ENCODE measurements around the gene HIGD1A.

Gene HIGD1A

DNA sequence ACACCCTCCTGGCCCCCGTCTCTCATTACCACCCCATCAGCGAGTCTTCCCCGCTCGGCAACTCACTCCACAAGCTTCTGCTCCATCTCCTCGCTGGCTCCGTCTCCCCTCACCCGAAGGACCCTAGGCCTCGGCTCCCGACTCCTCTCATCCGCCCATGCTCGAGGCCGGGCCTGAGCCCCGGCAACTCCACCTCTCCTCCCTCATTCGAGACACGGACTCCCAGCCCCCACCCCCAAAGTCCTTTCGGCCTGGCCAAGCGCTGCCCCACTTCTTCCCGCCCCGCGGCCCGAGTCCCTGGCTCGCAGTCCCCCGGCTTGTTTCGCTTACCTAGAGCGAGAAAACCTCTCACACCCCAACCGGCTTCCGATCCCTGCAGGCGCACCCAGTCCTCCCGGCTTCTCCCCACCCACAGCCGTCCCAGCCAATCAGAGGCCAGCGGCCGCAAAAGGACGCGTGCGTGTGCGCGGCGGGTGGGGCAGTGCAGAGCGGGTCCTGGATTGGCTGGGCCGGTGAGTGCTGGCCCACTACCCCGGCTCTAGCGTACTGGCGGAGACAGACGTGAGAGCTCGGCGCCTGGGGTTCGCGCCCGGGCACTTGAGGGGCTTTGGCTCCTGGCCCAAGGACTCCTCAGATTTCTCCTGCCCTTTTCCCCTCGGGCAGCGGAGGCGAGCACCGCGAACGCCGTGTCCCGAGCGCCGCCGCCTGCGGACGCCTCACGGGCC, at the start of gene HIGD1A:
HIGD1A (minus strand) TSS at position 385 of the 725 bp plus-strand sequence. CDS start 10,237 bp downstream, outside the sequence.
- DNase-seq (ENCODE audit: low spot score), result peak; percentile 97

DNA sequence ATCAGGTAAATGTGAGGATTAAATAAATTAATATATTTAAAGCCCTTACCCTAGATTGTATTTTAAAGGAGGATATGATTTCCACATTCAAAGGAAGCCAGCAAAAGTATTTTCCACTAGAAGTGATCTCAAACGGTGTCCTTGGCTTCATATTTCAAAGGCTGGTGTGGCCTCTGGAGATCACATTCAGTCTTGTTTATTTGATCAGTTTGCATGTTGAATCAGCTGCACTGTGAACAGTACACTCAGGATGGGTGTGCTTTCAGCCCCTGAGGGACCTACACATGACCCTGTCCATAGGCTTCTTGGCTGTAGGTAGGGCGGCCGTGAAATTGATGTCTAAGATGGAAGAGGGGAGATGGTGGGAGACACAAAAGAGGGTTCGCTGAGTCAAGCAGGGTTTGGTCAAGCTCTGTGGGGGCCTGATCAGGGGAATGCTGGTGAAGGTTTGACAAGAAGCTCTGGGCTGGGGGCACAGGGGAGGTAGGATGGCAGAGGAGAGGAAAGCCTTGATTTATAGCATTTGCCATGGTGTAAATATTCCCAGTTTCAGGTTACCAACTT, 49.5 kb upstream of the HIGD1A start:
- no peak for DNase-seq (ENCODE audit: low spot score)

DNA sequence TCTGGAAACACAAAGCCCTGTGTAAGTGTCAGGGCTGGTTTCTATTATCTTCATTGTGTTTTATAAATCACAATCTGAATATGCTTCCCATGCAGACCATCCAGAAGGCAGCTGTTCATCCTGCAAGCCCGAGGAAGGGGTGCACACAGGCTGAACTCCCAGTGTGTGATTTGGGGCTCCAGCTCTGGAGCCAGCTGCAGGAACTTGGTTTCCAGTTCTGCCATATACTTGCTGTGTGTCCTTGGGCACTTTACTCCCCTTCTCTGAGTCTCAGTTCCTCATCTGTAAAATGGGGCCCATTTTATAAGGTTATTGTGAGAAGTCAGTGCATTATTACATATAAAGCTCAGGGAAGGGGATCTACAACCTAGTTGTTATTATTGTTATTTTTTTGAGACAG, 48.8 kb upstream of the HIGD1A start:
- no peak for DNase-seq (ENCODE audit: low spot score)

DNA sequence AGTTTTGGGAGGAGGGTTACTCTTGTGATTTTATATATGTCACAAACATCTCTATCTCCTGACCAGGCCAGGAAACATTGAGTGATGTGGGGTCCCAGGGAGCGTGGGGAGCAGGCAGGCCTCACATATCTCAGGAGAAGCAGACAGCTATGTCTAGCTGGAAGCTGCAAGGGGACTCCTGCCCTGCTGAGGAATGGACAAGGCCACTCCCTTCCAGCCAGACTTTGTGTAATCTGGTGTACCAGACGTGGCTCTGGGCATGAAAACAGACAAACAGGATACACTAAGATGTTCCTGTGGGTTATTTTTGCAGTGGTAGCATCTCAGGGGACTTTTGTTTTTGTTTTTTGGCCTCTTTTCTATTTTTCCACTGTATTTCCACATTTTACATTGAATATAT, 48.2 kb upstream of the HIGD1A start:
- no peak for DNase-seq (ENCODE audit: low spot score)

DNA sequence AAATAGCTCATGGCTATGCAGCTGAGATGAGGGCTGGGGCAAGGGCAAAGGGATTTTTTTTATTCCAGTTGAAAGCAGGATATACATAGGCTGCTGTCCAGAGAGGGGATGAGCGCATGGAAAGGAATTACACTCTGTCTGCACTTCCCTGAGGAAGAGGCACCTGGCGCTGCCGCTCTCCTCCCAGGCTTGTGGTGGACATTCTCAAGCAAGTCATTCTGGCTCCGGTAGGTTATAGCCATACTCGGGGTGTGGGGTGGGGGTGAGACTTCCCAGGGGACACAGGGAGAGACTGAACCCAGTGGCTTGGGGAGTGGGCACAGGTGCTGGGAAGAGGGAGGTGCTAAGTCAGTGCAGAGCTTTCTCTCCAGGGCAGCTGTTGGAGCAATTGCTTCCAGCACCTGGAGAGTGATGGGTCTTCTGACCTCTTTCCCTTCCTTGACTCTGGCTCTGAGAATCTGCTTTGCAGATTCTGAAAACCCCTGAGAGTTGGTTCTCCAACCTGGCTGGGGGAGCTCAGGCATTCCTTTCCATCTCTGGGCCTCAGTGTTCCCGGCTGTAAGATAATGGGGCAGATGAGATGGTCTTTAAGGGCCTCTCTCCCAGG, 47.0 kb upstream of the HIGD1A start:
- DNase-seq (ENCODE audit: low spot score), result peak; percentile 81

DNA sequence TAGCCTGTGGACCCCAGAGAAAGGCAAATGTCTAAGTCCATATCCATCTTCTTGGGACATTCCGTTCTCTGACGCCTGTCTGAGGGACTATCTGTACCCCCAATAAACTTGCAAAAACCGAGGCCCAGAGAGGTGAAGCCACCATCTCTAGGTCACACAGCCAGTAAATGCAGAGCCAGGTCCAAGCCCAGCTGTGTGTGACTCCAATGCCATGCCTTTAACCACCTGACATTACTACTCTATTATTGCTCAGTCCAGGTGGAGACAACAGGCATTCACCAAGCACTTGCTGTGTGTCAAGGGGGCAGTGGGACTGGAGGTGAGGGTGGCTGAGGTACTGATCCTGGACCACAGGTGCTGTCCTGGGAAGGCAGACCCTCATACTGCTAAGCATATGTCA, 46.0 kb upstream of the HIGD1A start:
- no peak for DNase-seq (ENCODE audit: low spot score)

DNA sequence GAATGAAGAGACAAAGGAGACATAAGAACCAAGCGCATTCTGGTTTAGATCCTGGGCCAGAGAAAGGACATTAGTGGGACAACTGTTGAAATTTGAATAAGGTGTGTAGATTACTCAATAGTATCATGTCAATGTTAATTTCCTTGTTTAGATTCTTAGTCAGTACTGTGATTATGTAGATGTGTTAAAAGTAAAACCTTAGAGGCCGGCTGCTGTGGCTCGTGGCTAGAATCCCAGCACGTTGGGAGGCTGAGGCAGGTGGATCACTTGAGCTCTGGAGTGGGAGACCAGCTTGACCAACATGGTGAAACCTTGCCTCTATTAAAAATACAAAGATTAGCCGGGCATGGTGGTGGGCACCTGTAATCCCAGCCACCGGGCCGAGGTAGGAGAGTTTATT, 44.7 kb upstream of the HIGD1A start:
- DNase-seq (ENCODE audit: low spot score), result no peak

DNA sequence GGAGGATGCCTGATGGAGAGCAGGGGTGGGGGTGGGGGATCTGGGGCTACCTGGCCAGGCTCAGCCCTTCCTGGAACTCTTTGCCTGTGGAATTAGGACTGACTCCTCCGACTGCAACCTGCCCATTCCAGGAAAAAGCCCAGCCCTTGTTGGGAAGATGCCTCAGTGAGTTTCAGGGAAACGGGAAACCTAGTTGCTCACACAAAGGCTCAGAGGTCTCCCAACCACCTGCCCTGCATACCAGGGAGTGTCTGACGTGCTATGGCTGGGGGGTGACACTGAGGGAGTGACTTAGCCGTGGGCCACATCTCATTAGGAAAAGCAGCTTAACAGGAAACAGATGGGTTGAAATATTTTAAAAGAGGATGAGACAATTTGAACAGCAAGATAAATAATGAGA, 43.4 kb upstream of the HIGD1A start:
- peak; percentile 69 for DNase-seq (ENCODE audit: low spot score)

DNA sequence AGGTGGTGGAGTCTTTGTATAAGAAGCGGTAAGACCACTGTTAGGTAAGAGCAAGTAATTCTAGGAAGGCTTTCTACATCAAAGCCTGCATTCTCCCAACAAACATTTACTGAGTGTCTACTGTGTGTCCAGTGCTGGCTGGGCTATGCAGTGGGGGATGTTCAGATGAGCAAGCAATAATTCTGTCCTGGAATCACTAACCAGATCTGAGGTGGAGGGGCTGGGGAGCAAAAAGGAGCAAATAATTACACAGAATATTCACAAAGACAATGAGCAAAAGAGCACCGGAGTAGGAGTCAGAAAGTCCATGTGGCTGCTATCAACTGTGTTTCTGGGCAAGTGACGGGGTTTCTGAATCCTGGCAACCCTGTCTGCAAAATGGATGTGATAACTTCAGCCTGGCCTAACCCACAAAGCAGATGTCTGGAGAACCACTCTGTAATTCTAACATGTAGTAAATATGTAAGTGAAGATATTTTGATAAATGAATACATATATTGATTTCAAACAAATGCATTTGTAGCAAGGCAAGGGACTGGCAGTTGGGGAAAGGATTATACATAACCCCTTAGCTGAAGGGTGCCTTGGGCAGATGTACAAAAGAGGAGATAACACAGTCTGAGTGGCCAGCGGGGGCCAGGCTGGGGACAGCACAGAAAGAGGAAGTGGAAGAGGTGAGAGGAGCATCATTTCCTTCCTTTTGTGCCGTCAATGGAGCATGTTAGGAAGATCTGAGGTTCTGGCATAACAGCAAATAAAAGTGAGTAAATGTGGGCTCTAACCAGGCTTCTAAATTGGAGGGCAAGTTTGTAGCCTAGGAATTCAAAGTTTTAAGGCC, 42.6 kb upstream of the HIGD1A start:
- no peak for DNase-seq (ENCODE audit: low spot score)

DNA sequence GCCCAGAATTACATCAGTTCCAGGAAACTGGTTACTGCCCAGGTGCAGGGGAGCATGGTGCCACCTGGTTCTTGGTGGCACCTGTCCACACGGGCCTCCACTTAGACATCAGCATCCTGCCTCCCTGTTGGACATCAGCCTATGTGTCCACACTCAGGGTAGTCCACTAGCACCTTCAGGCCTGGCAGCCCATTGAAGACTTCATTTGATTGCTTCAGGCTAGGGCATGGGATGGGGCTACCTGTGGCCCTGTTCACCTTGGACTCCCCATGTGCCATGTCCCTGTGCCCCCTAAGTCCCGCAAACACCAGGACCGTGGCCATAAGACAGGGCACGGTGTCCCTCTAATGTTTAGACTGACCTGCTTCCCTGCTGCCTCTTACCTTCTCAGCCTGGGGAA, 40.5 kb upstream of the HIGD1A start:
- no peak for DNase-seq (ENCODE audit: low spot score)

DNA sequence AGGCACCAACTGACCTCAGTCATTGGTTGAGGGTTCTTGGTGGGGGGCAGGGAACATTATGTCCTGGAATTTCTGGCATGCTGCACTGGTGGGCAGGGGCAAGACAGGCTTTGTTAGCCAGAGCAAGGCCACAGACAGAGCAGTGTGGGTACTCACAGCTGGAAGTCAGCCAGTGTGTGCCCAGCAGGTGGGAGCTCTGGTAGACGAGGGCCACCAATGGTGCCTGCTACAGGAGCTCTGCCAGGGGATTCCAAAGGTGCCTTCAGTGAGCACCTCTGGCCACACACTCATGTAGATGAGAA, 40.1 kb upstream of the HIGD1A start:
- DNase-seq (ENCODE audit: low spot score), result no peak

DNA sequence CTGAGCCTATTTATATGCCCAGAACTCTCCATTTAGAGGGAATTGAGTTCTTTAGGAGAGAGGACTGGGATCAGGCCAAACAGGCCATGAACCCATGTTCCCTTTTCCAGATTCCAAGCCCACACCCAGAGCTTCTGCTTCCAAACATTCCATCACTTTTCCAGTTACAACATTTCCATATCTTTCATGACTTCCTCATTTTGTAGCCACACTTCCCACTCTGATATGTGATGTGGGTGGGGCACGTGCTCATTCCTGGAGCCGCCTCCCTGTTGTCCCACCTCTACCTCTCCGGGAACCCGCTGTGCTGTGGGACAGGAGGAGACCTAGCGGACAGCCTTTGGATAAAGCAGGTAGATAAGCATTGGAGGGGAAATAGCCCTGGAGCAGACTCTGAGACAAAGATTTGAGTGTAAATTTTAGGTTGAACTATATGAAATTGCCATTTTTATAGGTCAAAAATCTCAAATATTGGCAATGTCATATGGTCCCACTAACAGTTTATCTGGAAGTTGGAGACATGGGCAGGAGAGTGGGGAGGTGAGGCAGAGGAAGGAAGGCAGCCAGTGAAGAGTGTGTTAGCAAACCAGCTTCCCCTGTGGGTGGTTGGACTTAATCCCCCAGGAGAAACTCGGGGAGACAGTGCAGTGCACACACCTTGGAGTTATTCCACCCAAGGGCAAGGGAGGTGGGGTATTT, 39.6 kb upstream of the HIGD1A start:
- no peak for DNase-seq (ENCODE audit: low spot score)

DNA sequence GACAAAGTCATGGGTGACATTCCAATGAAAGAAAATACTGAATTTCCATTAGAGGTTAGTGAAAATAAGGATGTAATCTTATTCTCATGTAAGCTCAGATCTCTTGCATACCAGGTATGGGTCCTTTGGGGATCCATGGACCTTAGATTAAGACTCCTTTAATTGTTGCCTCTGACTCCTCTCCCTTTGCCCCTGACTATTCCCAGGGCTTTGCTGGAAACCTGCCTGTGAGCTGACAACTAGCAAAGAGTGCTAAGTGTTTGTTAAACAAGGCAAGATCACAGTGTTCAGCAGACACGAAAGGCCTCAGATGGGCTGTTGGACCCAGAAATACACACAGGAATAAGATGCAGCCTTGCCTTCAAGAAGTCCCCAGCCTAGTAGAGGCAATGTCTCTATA, 37.0 kb upstream of the HIGD1A start:
- DNase-seq (ENCODE audit: low spot score), result no peak

DNA sequence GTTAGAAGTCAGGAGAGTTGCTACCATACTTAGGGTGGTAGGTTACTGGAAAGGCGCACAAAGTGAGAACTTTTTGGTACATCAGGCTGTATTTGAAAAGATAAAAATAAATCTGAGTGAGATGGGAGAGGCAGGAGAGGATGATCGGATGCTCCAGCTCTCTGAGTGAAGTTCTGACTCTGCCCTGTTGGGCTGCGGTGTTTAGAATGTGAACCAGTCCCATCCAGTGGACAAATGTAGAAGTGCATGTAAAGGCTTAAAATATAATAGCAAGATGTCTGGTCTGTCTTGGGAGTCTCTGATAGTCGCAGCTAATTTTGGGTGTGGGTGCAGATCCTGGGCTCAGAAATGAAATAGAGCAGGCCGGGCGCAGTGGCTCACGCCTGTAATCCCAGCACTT, 35.3 kb upstream of the HIGD1A start:
- peak; percentile 75 for DNase-seq (ENCODE audit: low spot score)

DNA sequence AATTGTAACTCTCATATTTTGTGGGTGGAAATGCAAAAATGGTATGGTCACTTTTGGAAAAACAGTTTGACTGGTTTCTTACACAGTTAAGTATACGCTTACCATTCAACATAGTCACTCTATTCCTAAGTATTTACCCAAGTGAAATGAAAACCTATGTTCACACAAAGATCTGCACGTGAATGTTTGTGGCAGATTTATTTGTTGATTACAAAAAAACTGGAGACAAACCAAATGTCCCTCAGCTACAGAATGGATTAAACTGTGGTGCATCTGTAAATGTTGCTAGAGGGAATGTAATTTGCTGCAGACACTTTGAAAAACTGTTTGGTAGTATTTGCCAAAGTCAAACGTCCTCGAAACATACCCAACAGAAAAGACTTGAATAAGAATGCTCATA, 34.3 kb upstream of the HIGD1A start:
- DNase-seq (ENCODE audit: low spot score), result no peak

DNA sequence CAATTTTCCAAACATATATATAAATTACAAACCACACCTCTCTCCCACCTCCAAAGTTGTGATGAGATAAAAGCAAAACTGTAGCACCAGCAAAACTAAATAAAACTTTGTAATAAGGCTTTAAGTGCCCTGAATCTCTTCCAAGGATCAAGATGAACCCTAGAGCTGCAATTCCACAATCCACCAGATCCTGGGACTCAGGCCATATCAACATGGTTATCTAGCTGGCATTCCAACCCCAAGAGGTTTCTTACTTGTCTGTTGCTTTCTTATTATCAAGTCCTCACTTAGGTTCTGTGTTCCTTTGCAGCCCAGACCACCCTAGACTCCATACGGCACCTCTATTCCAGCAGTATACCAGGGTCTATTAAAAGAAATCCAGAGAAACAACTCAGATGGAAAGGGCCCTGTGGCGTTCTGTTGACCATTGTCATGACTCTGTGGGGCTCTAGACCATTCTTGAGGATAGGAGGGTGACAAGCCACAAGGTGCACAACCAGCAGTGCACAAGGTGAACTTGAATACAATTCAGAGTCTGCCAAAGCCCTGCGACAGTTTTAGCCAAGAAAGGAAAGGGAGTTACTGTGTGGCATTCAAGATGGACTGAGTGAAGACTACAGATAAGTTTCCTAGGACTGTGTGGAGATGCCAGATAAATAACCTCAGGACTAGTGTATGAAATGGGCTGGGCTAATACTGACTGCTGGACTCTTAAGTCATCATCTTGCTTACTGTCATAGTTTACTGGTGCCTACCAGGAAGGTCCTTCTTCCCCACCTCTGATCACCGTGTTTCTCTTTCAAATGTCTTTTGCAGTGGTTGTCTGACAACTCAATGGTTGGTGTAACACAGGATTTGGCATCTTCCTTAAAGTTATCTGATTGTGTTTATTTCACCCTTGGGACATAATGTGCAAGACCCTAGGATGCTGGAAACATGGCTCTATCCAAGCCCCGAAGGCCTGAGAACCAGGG, 32.1 kb upstream of the HIGD1A start:
- no peak for DNase-seq (ENCODE audit: low spot score)

DNA sequence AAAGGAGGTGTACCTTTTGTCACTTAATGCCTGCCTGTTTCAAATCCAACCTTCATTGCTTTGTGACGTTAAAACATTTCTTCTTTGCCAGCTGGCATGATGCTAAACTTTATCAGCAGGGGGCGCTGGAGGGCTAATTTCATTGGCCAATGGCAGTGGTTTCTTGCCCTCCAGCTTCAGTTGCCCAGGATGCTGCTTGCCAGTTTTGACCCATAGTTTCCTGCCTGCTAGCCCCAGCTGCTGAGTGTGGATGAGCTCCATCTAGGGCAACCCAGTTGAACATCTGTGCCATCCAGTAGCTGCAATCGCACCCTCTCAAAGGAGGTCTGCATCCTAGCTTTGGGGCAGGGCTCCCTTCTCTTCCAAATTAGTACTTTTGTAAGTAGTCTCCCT, 27.0 kb upstream of the HIGD1A start:
- DNase-seq (ENCODE audit: low spot score), result peak; percentile 82

DNA sequence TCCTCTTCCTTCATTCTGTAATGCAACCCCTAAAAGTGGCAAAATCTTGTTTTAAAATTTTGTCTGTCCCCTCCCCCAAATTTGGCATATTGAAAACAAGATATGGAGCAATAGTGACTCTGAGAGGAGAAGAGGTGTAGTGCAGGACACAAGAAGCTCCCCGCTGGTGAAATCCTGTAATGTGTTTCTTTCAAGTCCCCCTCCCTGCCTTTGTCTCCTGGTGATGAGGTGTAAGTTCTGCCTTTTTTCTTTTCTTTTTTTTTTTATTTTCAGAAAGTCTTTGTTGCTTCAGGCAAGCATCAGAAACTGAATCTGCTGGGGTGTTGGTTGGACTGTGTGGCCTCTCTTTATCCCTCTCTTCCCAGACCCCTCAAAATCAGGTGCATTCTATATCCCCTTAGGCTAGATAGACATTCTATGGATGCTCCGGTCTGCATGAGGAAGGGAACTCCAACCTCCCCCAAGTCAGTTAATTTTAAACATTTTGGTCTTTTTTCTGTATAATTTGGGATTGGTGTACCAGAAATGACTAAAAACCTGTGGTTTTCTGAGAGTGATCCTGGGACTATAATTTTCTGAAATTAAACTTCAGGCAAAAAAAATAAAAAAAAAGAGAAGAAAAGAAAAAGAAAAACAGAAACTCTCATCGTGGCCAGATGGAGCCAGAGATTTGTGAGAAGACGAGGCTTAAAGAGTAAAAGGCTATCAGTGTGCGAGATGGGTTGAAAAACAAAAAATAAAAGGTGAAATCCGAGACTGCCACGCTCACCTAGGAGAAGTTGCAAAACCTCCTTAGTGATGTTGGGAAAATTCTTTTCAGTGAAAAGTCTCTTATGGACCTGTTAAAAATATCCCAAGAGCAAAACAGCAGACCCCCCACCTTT, 26.4 kb upstream of the HIGD1A start:
- peak; percentile 69 for DNase-seq (ENCODE audit: low spot score)

DNA sequence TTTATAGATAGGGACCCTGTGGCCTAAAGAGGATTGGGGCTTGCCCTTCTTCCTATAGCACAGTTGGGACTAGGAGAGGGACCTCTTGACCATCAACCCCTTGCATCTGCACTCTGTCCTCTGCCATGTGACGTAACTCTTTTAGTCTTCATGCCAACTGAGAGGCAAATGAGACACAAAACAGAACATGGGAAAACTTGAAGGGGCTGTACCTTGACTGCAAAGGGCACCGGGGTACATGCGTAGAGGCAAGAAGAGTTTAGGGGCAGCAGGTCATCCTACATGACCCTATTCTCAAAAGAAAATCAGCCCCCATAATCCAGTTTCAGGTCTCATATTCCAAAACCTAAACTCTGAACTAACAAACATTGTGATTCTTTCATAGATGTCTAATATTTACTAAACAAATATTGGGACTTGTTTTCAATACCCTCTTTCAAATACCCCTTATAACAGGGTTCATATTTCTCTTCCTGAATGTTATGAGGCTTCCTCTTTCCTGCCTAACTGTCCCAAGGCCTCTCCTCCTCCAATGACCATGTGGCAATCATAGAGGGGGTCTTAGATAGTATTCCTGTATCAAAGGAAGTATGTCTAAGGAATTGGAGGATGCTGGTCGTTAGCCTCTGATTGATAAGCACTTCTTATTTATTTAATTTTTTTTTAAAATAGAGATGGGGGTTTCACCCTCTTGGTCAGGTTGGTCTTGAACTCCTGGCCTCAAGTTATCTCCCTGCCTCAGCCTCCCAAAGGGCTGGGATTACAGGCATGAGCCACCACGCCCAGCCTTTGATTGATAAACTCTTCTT, 25.5 kb upstream of the HIGD1A start:
- no peak for DNase-seq (ENCODE audit: low spot score)
